Caco-2 (cell line): ENCODE data around the gene TP63. TPM values are rescaled to one million over a fixed set of nuclear protein-coding genes. Genes with fewer than 3 reads are reported as not detected.

Experiments used
- BruUV-seq: library from RNA; stranded (reverse); fragments of 400-500 nt; replicated peaks from 2 replicates; lab custom pipeline; 2021; lab: Mats Ljungman, UMichigan
- CTCF ChIA-PET: fragments of 300-600 bp; sonication (Branson Sonifier 250); formaldehyde crosslinking; loops from one replicate; lab custom pipeline; 2022; ENCODE audit warnings: antibody characterized with exemption; lab: Charles Lee
- POLR2A ChIA-PET: fragments of 300-600 bp; sonication (Branson Sonifier 250); formaldehyde crosslinking; loops from one replicate; lab custom pipeline; 2022; ENCODE audit warnings: antibody characterized with exemption; lab: Charles Lee
- DNase-seq, 2 experiments: peaks; one replicate each; pipeline versions ENCODE4 v3.0.0 to v3.0.0-alpha.2; 2020 to 2022
- H3K27me3 ChIP-seq: replicated peaks from 2 replicates; pipeline ENCODE4 v1.6.0; 2011; ENCODE audit warnings: low read length; ENCODE audit not compliant: control insufficient read depth, insufficient read depth
- H3K36me3 ChIP-seq: 2 replicates; pipeline ENCODE4 v1.5.1; 2011; ENCODE audit warnings: low read length; ENCODE audit not compliant: control insufficient read depth, insufficient read depth
- H3K4me1 ChIP-seq: fragments of 250-450 bp; sonication (Bioruptor Pico); 2 replicates; pipeline ENCODE4 v1.5.1; 2020; ENCODE audit warnings: mild to moderate bottlenecking
- H3K4me3 ChIP-seq: 2 replicates; pipeline ENCODE4 v1.5.1; 2011; ENCODE audit warnings: low read depth, mild to moderate bottlenecking, control low read depth, low read length
- H3K9me3 ChIP-seq: fragments of 250-450 bp; sonication (Bioruptor Pico); 2 replicates; pipeline ENCODE4 v1.5.1; 2020; ENCODE audit warnings: mild to moderate bottlenecking, moderate library complexity
- H3K27ac Mint-ChIP-seq: one replicate; pipeline ENCODE4 v1.8.0; 2022; ENCODE audit warnings: mixed read lengths; ENCODE audit not compliant: unreplicated experiment
- H3K27me3 Mint-ChIP-seq: one replicate; pipeline ENCODE4 v1.8.0; 2022; ENCODE audit warnings: mixed read lengths; ENCODE audit not compliant: insufficient read depth, unreplicated experiment
- H3K36me3 Mint-ChIP-seq: one replicate; pipeline ENCODE4 v1.8.0; 2022; ENCODE audit warnings: mild to moderate bottlenecking, mixed read lengths; ENCODE audit not compliant: insufficient read depth, unreplicated experiment
- H3K4me1 Mint-ChIP-seq: one replicate; pipeline ENCODE4 v1.8.0; 2022; ENCODE audit warnings: low read depth, mixed read lengths; ENCODE audit not compliant: unreplicated experiment
- H3K4me3 Mint-ChIP-seq: one replicate; pipeline ENCODE4 v1.8.0; 2022; ENCODE audit warnings: mild to moderate bottlenecking, moderate library complexity, mixed read lengths; ENCODE audit not compliant: unreplicated experiment
- H3K9me3 Mint-ChIP-seq: one replicate; pipeline ENCODE4 v1.8.0; 2022; ENCODE audit warnings: mixed read lengths; ENCODE audit not compliant: unreplicated experiment
- intact Hi-C: fragments of 100-400 bp; cut with micrococcal nuclease; formaldehyde crosslinking; loops from one replicate; pipeline ENCODE4 v1.10.0; 2022; ENCODE audit not compliant: unreplicated experiment
- total RNA-seq: library from RNA; stranded (reverse); gene quantifications from 2 replicates; pipeline ENCODE4 v1.2.3, GENCODE V29; 2022
- TF ChIP-seq, protein P1 (sequence below), 2 experiments: fragments of 200-600 bp in 1 of 2; IDR thresholded peaks; 1 replicate in 1 of 2; 2 replicates in 1 of 2; pipeline versions ENCODE4 v1.5.1 to v1.8.0; 2011 to 2022; ENCODE audit warnings: antibody characterized with exemption in 1 of 2, control low read depth in 1 of 2, inconsistent platforms in 1 of 2, low read depth in 1 of 2, low read length in 1 of 2, mild to moderate bottlenecking in 1 of 2, moderate library complexity in 1 of 2; ENCODE audit not compliant: insufficient read depth in 1 of 2, severe bottlenecking in 1 of 2, unreplicated experiment in 1 of 2

The TP63 gene
- total RNA-seq, 1 experiment from 2014 or later, result 1.2 TPM

DNA sequence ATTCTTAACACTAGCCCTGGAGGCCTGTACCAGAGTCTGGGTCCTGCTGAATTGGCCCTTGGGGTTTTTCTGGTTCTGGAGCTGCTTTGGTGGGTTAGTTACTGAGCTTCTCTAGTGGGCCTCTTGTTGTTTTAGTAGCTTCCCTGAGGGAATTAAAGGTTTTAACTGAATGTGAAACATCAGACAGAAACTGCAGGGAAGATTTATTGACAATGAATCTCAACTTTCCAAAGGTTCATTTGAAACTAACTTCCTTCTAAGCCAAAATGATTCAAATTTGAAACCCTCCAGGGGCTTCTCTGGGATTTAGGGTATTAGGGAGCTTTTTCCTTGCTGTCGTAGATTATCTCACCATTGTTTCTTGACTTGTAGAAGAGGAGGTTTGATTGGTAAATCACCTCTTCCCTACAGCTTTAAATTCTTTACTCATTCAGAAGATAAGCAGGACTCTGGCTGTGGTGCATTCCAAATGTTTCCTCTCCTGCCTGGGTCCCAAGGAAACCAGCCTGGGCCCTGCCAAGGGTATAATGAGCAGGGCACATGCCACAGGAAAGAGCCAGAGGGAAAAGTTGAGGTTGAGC lies 71.0 kb downstream of the TP63 start:
- no peaks in the 10 kb centered on the region for H3K9me3 Mint-ChIP-seq
- TF ChIP-seq, protein P1, sequence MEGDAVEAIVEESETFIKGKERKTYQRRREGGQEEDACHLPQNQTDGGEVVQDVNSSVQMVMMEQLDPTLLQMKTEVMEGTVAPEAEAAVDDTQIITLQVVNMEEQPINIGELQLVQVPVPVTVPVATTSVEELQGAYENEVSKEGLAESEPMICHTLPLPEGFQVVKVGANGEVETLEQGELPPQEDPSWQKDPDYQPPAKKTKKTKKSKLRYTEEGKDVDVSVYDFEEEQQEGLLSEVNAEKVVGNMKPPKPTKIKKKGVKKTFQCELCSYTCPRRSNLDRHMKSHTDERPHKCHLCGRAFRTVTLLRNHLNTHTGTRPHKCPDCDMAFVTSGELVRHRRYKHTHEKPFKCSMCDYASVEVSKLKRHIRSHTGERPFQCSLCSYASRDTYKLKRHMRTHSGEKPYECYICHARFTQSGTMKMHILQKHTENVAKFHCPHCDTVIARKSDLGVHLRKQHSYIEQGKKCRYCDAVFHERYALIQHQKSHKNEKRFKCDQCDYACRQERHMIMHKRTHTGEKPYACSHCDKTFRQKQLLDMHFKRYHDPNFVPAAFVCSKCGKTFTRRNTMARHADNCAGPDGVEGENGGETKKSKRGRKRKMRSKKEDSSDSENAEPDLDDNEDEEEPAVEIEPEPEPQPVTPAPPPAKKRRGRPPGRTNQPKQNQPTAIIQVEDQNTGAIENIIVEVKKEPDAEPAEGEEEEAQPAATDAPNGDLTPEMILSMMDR (IDR thresholded peaks at IDR 0.05; ENCODE audit: insufficient read depth in 1 of 2, low read depth in 1 of 2, low read length in 1 of 2, severe bottlenecking in 1 of 2, unreplicated experiment in 1 of 2), result no peak
- no peaks in the 10 kb centered on the region for H3K27me3 Mint-ChIP-seq
- peaks cover 11% of the 10 kb centered on the region for H3K4me1 Mint-ChIP-seq
- Histone ChIP-seq H3K4me3 (no peak overlapping the region), H3K4me1 (peaks cover 9% of the 10 kb centered on the region), H3K27me3 (no peaks in the 10 kb centered on the region), H3K9me3 (no peaks in the 10 kb centered on the region), H3K36me3 (no peaks in the 10 kb centered on the region)
- no TSS peak for BruUV-seq
- H3K36me3 Mint-ChIP-seq, result no peaks in the 10 kb centered on the region
- H3K27ac Mint-ChIP-seq, result peak overlapping the region; percentile 34
- no peak overlapping the region for H3K4me3 Mint-ChIP-seq
- no peak for DNase-seq
- ChIA-PET CTCF (no interaction called here), POLR2A (no interaction called here)
- intact Hi-C loops, result no loop called here

DNA sequence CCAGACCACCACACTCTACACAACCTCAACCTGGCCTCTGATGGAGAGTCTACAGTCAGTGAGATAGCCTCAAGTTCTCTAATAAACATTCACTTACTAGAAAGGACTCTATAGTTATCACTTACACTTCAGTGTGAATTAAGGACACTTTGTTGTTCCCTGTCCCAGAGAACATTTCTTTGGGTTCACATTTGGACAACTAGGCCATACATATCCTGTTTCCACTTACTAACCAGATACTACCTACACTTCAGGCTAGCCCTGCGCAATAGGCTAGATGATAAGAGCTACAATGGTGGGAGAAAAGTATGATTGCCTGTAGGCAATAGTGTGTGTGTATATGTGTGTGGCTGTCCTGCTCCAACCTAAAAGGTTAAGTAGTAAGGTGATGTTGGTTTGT lies 72.7 kb downstream of the TP63 start:
- no peaks in the 10 kb centered on the region for H3K27me3 Mint-ChIP-seq
- no peaks in the 10 kb centered on the region for H3K36me3 Mint-ChIP-seq
- no TSS peak for BruUV-seq
- H3K9me3 Mint-ChIP-seq, result no peaks in the 10 kb centered on the region
- CTCF ChIA-PET, result no interaction called here
- no peak overlapping the region for H3K4me3 Mint-ChIP-seq
- peaks cover 9% of the 10 kb centered on the region for H3K4me1 ChIP-seq
- TF ChIP-seq, protein P1 (IDR thresholded peaks at IDR 0.05; ENCODE audit: insufficient read depth in 1 of 2, low read depth in 1 of 2, low read length in 1 of 2, severe bottlenecking in 1 of 2, unreplicated experiment in 1 of 2), result no peak
- H3K36me3 ChIP-seq, result no peaks in the 10 kb centered on the region
- DNase-seq, result no peak
- peaks cover 11% of the 10 kb centered on the region for H3K4me1 Mint-ChIP-seq
- no peaks in the 10 kb centered on the region for H3K9me3 ChIP-seq
- intact Hi-C loops, result no loop called here
- H3K4me3 ChIP-seq, result no peak overlapping the region
- no peaks in the 10 kb centered on the region for H3K27me3 ChIP-seq
- no peak overlapping the region for H3K27ac Mint-ChIP-seq
- POLR2A ChIA-PET, result no interaction called here

DNA sequence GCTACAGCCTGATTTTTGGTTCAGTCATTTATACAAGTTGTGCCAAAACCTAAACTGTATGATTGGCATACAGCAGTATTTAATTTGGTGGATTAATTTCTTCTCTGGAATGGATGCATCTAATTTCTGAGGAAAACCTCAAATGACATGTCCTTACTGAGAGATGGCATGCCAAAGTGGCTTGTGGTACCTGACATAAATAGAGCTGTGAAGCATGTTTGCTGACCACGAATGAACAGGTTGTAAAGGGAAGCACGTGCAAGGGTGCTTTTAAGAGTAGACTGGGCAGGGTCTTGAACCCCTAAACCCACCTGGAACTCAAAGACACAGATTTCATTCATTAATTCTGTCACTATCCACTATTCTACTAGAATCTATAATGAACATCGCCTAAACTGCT lies 77.2 kb downstream of the TP63 start:
- H3K4me3 Mint-ChIP-seq, result no peak overlapping the region
- H3K4me1 Mint-ChIP-seq, result peaks cover 18% of the 10 kb centered on the region
- H3K27ac Mint-ChIP-seq, result no peak overlapping the region
- TF ChIP-seq, protein P1 (IDR thresholded peaks at IDR 0.05; ENCODE audit: insufficient read depth in 1 of 2, low read depth in 1 of 2, low read length in 1 of 2, severe bottlenecking in 1 of 2, unreplicated experiment in 1 of 2), result no peak
- Histone ChIP-seq H3K36me3 (no peaks in the 10 kb centered on the region), H3K27me3 (no peaks in the 10 kb centered on the region), H3K9me3 (no peaks in the 10 kb centered on the region), H3K4me3 (no peak overlapping the region), H3K4me1 (peaks cover 10% of the 10 kb centered on the region)
- intact Hi-C loops, result no loop called here
- no peaks in the 10 kb centered on the region for H3K36me3 Mint-ChIP-seq
- CTCF ChIA-PET, result no interaction called here
- POLR2A ChIA-PET, result no interaction called here
- no TSS peak for BruUV-seq
- peaks cover 9% of the 10 kb centered on the region for H3K9me3 Mint-ChIP-seq
- H3K27me3 Mint-ChIP-seq, result no peaks in the 10 kb centered on the region
- DNase-seq, result no peak
